ENCODE data around the gene TMEM151A.

The TMEM151A gene

DNA sequence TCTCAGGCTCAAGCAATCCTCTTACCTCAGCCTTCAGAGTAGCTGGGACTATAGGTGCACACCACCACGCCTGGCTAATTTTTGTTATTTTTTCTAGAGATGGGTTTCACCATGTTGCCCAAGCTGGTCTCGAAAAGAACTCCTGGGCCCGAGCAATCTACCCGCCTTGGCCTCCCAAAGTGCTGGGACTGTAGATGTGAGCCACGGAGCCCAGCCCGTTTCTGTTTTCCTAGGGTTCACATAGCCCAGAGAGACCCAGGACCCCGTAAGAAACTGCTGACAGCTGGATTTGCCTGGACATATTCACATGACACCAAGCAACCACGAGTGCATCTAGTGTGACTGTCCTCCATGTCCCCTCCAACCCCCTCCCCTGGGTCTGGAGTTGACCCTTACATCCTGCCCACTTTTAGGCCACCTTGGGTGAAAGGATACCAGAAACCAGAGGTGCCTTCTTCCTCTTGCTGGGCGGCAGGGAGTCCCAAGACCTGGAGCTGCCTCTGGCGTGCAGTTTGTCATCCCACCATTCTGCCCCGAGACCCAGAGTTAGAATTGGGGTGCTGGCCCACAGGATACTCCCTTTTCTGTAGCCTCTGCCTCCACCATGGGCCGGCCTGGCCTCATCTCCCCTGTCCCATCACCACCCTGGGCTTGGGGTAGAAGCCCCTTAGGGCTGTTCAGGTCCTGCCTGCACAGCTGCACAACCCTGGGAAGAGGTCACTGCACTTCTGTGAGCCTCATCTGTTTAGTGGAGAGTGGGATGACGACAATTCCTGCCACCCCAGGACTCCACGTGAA lies 48.2 kb downstream of the TMEM151A start:
- Histone ChIP-seq H3K79me1 (ENCODE audit: low read depth, low read length) (peaks cover 7% of the 10 kb centered on the region), H2BK5ac (ENCODE audit: low read length) (no peak overlapping the region), H2AK5ac (ENCODE audit: low read depth, low read length) (no peak overlapping the region), H3K36me3 (replicated peaks in 1 of 2; ENCODE audit: control insufficient read depth in 2 of 2, insufficient read depth in 2 of 2, low read length in 2 of 2) (peaks cover 34 to 52% of the 10 kb centered on the region in 2 donors), H3K27me3 (ENCODE audit: control insufficient read depth in 3 of 3, insufficient read depth in 3 of 3, low read depth in 1 of 3, low read length in 3 of 3) (no peaks in the 10 kb centered on the region), H3K18ac (ENCODE audit: low read length) (no peak overlapping the region), H3K27ac (replicated peaks; ENCODE audit: low read length) (no peak overlapping the region), H2BK120ac (ENCODE audit: low read depth, low read length) (no peak overlapping the region), H2BK12ac (ENCODE audit: low read length) (no peak overlapping the region), H3K9ac (ENCODE audit: low read depth, low read length, poor library complexity) (peak overlapping the region; percentile 2), H3K4me3 (ENCODE audit: low read length in 2 of 2) (no peak overlapping the region), H3K4me1 (ENCODE audit: control insufficient read depth in 2 of 2, insufficient read depth in 1 of 2, low read depth in 1 of 2, low read length in 2 of 2) (peaks cover 19 to 29% of the 10 kb centered on the region in 2 donors), H3K23ac (ENCODE audit: low read depth, low read length, poor library complexity) (no peak overlapping the region), H3K14ac (ENCODE audit: low read length) (no peak overlapping the region), H4K91ac (ENCODE audit: low read depth, low read length, poor library complexity) (no peak overlapping the region), H3K4ac (ENCODE audit: low read length) (no peak overlapping the region), H4K8ac (ENCODE audit: low read depth, low read length) (no peak overlapping the region), H3K4me2 (ENCODE audit: insufficient read depth, low read length, poor library complexity, severe bottlenecking) (no peak overlapping the region), H2AFZ (ENCODE audit: low read length) (no peak overlapping the region), H3K9me3 (replicated peaks in 1 of 2; ENCODE audit: control insufficient read depth in 2 of 2, insufficient read depth in 1 of 2, low read depth in 1 of 2, low read length in 2 of 2) (peaks cover 0 to 3% of the 10 kb centered on the region in 2 donors), H2BK15ac (ENCODE audit: low read length) (no peak overlapping the region)
- WGBS, 2 donors (ENCODE audit: extremely low coverage in 2 of 2, insufficient read length in 2 of 2, insufficient replicate concordance in 1 of 2): no CpG with 5 or more reads among the region's 14 CpGs
- no peak for DNase-seq (ENCODE audit: low spot score)

DNA sequence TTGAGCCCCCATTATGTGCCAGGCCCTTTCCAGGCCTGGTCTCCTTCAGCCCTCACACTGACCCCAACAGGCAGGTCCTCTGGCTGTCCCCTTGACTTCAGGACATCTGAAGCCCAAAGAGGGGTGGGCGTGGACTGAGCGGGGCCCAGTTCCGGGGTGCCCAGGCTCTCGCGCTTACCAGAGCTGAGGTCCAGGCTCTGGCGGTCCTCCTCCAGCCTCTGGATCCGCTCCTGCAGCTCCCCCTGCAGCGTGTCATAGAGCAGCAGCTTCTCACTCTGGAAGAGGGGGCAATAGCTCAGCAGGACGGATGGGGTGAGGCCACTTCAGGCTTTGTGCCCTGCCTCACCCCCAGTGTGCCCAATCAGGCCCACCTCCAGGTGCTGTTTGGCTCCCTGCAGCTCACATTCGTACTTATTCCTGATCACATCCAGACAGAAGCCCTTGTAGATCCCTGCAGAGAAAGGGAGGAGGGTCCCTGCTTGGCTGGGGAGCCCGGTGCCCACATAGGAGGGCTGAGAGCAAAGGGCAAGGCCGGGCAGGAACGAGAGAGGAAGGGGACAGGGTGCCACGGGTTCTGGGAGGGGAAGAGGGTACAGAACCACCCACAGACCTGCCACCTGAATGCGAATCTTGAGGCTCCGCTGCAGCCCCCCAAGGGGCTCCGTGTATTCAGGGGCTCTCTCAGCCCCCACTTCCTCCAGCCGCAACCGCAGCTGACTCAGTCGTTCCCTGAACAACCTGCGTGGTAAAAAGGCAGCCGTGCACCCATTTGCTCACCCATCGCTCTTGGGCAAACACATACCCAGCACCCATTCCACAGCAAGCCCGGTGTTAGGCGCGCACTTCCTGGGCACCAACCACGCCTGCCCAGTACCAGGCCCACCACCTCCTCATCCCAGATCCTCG lies 49.2 kb downstream of the TMEM151A start:
- no peak overlapping the region for H2BK120ac ChIP-seq (ENCODE audit: low read depth, low read length)
- peaks cover 18 to 29% of the 10 kb centered on the region in 2 donors for H3K4me1 ChIP-seq (ENCODE audit: control insufficient read depth in 2 of 2, insufficient read depth in 1 of 2, low read depth in 1 of 2, low read length in 2 of 2)
- H3K27ac ChIP-seq (replicated peaks; ENCODE audit: low read length): no peak overlapping the region
- H2AK5ac ChIP-seq (ENCODE audit: low read depth, low read length): no peak overlapping the region
- peaks cover 34 to 52% of the 10 kb centered on the region in 2 donors for H3K36me3 ChIP-seq (replicated peaks in 1 of 2; ENCODE audit: control insufficient read depth in 2 of 2, insufficient read depth in 2 of 2, low read length in 2 of 2)
- H3K4me2 ChIP-seq (ENCODE audit: insufficient read depth, low read length, poor library complexity, severe bottlenecking): no peak overlapping the region
- no peak overlapping the region for H3K14ac ChIP-seq (ENCODE audit: low read length)
- H2BK15ac ChIP-seq (ENCODE audit: low read length): no peak overlapping the region
- no peak overlapping the region for H2AFZ ChIP-seq (ENCODE audit: low read length)
- peaks cover 7% of the 10 kb centered on the region for H3K79me1 ChIP-seq (ENCODE audit: low read depth, low read length)
- no peak overlapping the region for H3K23ac ChIP-seq (ENCODE audit: low read depth, low read length, poor library complexity)
- no peak overlapping the region for H3K4me3 ChIP-seq (ENCODE audit: low read length in 2 of 2)
- no peak overlapping the region for H4K91ac ChIP-seq (ENCODE audit: low read depth, low read length, poor library complexity)
- DNase-seq (ENCODE audit: low spot score): no peak
- H3K18ac ChIP-seq (ENCODE audit: low read length): no peak overlapping the region
- no peak overlapping the region for H2BK5ac ChIP-seq (ENCODE audit: low read length)
- no peak overlapping the region for H2BK12ac ChIP-seq (ENCODE audit: low read length)
- H4K8ac ChIP-seq (ENCODE audit: low read depth, low read length): no peak overlapping the region
- WGBS, 2 donors (ENCODE audit: extremely low coverage in 2 of 2, insufficient read length in 2 of 2, insufficient replicate concordance in 1 of 2): no CpG with 5 or more reads among the region's 28 CpGs
- no peak overlapping the region for H3K4ac ChIP-seq (ENCODE audit: low read length)
- no peaks in the 10 kb centered on the region for H3K27me3 ChIP-seq (ENCODE audit: control insufficient read depth in 3 of 3, insufficient read depth in 3 of 3, low read depth in 1 of 3, low read length in 3 of 3)
- peaks cover 0 to 3% of the 10 kb centered on the region in 2 donors for H3K9me3 ChIP-seq (replicated peaks in 1 of 2; ENCODE audit: control insufficient read depth in 2 of 2, insufficient read depth in 1 of 2, low read depth in 1 of 2, low read length in 2 of 2)
- H3K9ac ChIP-seq (ENCODE audit: low read depth, low read length, poor library complexity): peak overlapping the region; percentile 3

DNA sequence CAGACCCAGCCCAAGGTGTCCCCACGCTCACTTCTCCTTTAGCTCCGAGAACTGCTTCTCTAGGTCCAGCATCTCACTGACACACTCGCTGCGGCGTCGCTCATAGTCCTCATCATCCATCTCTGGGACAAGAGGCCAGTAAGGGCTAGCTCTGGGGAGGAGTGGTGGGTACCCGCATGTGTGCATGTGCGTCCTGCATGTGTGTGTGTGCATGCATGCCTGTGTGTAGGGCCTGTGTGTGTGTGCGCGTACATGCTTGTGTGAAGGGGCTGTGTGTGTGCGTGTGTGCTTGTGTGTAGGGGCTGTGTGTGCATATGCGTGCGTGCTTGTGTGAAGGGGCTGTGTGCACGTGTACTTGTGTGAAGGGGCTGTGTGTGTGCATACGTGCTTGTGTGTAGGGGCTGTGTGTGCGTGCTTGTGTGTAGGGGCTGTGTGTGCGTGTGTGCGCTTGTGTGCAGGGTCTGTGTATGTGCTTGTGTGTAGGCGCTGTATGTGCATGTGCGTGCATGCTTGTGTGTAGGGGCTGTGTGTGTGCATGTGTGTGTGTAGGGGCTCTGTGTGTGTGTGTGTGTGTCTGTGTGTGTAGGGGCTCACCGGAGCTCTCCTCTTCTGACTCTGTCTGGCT lies 49.9 kb downstream of the TMEM151A start:
- Histone ChIP-seq H3K9me3 (replicated peaks in 1 of 2; ENCODE audit: control insufficient read depth in 2 of 2, insufficient read depth in 1 of 2, low read depth in 1 of 2, low read length in 2 of 2) (peaks cover 0 to 3% of the 10 kb centered on the region in 2 donors), H3K79me1 (ENCODE audit: low read depth, low read length) (peaks cover 13% of the 10 kb centered on the region), H3K36me3 (replicated peaks in 1 of 2; ENCODE audit: control insufficient read depth in 2 of 2, insufficient read depth in 2 of 2, low read length in 2 of 2) (peaks cover 34 to 52% of the 10 kb centered on the region in 2 donors), H2AK5ac (ENCODE audit: low read depth, low read length) (no peak overlapping the region), H2BK120ac (ENCODE audit: low read depth, low read length) (no peak overlapping the region), H2BK5ac (ENCODE audit: low read length) (no peak overlapping the region), H3K4me2 (ENCODE audit: insufficient read depth, low read length, poor library complexity, severe bottlenecking) (no peak overlapping the region), H3K9ac (ENCODE audit: low read depth, low read length, poor library complexity) (no peak overlapping the region), H2AFZ (ENCODE audit: low read length) (no peak overlapping the region), H3K4me1 (ENCODE audit: control insufficient read depth in 2 of 2, insufficient read depth in 1 of 2, low read depth in 1 of 2, low read length in 2 of 2) (peaks cover 17 to 30% of the 10 kb centered on the region in 2 donors), H3K4me3 (ENCODE audit: low read length in 2 of 2) (peak overlapping the region in 1 of 2 donors; percentile 23), H2BK12ac (ENCODE audit: low read length) (no peak overlapping the region), H3K18ac (ENCODE audit: low read length) (no peak overlapping the region), H3K27me3 (ENCODE audit: control insufficient read depth in 3 of 3, insufficient read depth in 3 of 3, low read depth in 1 of 3, low read length in 3 of 3) (no peaks in the 10 kb centered on the region), H2BK15ac (ENCODE audit: low read length) (no peak overlapping the region), H3K14ac (ENCODE audit: low read length) (no peak overlapping the region), H3K23ac (ENCODE audit: low read depth, low read length, poor library complexity) (peak overlapping the region; percentile 62), H3K4ac (ENCODE audit: low read length) (no peak overlapping the region), H4K91ac (ENCODE audit: low read depth, low read length, poor library complexity) (peak overlapping the region; percentile 68), H4K8ac (ENCODE audit: low read depth, low read length) (no peak overlapping the region), H3K27ac (replicated peaks; ENCODE audit: low read length) (no peak overlapping the region)
- DNase-seq (ENCODE audit: low spot score): no peak
- WGBS, 2 donors (ENCODE audit: extremely low coverage in 2 of 2, insufficient read length in 2 of 2, insufficient replicate concordance in 1 of 2): no CpG with 5 or more reads among the region's 21 CpGs
